Activated CD4-positive, alpha-beta T cell treated with anti-CD3 and anti-CD28 coated beads, Interleukin-2, amount 50 U/mL, for 24 hours (primary cell): ENCODE results near the gene FSHR.

Experiments
- DNase-seq, 2 donors: peaks; one replicate each; pipeline ENCODE4 v3.0.0-alpha.2; 2020; ENCODE audit warnings: low read depth in 1 of 2, low spot score in 1 of 2

Gene FSHR, protein sequence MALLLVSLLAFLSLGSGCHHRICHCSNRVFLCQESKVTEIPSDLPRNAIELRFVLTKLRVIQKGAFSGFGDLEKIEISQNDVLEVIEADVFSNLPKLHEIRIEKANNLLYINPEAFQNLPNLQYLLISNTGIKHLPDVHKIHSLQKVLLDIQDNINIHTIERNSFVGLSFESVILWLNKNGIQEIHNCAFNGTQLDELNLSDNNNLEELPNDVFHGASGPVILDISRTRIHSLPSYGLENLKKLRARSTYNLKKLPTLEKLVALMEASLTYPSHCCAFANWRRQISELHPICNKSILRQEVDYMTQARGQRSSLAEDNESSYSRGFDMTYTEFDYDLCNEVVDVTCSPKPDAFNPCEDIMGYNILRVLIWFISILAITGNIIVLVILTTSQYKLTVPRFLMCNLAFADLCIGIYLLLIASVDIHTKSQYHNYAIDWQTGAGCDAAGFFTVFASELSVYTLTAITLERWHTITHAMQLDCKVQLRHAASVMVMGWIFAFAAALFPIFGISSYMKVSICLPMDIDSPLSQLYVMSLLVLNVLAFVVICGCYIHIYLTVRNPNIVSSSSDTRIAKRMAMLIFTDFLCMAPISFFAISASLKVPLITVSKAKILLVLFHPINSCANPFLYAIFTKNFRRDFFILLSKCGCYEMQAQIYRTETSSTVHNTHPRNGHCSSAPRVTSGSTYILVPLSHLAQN

DNA sequence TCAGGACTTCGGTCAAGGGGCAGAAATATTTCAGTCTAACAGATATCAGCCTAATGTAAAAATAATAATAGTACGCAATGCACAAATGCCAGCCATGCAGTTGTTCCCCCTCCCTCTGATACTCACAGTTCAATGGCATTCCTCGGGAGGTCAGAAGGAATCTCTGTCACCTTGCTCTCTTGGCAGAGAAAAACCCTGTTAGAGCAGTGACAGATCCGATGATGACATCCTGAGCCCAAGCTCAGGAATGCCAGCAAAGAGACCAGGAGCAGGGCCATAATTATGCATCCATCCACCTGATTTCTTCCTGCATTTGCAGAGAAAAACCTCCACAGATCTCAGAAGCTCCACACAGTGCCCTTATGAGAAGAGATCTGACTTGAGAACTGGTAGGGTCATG is at the start of gene FSHR:
TSS of gene FSHR (minus strand) at position 376 of the 400 bp plus-strand sequence. CDS start at position 278, 98 bp downstream.
- DNase-seq = no peak

DNA sequence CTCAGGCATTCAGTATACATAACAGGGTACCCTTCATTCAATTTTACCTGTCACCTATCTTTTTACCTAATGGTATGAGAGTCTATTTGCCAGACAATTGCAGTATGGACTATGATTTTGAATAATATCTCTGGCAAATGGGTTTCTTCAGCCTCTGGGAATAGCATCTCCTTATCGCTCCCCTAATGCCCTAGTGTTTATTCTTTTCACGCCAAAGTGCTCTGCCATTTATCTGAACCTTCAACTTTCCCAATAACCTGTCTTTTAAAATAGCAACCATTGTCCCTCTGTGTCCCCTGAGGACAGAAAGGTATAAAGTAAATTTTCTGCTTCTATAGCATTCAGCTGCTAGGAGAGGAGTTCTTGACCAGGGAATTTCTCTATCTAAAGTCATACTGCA is 45.0 kb upstream of the FSHR start:
- no peak for DNase-seq

DNA sequence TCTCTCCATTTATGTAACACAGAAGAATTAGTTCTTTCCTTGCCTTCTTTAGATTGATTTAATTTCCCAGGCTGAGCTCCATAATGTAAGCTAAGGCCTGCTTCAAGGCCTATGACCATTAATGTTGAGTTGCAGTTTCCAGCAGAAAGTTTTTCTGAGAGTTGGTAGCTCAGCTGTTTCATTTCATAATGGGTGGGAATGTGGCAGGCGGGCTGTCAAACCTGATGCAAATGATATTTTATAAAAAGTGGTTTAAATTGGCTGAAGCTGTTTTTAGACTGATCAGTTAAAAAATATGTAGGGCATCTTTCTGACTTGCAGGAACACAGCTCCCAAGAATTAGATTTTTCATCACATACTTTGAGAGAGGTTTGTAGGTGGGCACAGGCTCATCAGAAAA is 40.4 kb upstream of the FSHR start:
- no peak for DNase-seq

DNA sequence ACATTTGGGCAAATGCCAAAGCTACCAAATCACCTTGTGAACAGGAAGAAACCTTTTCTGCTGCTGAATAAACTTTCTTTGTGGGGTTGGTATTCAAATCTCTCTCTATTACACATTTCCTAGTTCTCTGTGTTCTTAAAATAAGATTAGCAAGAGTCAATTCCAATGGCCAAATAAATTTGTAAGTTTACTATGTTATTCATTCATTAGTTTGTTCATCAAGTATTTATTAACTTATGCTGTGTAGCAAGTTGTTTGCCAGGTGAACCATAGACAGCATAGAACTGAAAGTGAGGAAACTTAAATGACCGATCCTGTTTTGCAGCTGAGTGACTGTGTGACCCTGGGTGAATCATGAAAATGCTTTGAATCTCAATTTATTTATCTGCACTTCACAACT is 37.7 kb upstream of the FSHR start:
- DNase-seq = no peak

DNA sequence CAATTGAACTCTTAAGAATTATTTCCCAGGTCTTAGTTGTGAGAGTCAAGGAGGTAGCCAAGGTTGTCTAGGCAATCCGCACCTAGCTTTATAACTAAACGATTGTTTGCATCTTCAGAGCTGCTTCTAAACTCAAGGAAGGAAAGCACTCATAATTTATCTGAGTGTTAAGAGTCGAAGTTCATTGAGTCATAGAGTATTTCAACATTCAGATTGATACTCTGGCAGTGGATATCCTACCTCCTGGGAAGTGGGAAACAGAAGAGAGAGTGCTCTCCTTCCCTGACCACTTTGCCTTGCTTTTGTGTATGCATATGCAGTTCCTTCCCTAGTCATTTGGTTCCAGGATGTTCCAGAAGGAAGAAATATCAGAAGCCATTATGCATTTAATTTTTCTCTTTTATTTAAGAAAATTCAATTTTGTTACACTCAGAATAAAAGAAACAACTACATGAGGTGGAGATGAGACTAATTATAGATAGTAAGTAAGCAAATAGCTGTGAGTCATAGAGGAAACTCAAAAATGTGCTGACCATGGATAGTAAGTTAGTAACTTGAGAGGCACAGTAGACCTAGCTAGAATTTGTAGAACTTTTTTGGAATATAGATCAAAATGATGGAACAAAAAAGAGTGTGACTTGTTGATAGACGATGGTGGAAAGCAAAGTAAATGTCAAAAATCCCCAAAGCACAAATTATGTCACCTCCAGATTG is 35.4 kb upstream of the FSHR start:
- DNase-seq = no peak

DNA sequence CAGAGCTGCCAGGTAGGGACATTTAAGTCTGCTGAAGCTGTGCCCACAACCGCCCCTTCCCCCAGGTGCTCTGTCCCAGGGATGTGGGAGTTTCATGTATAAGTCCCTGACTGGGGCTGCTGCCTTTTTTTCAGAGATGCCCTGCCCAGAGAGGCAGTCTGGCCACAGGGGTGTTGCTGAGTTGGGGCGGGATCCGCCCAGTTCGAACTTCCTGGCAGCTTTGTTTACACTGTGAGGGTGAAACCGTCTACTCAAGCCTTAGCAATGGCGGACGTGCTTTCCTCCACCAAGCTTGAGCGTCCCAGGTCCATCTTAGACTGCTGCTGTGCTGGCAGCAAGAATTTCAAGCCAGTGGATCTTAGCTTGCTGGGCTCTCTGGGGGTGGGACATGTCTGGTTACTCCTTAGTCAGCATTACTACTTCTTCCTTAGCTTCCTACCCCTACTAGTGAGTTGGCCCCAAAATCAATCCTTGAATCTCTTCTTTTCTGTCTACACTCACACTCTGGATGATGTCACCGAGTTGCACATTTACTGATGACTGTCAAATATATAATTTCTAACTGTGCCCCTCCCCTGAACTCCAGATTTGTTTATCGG is 31.8 kb upstream of the FSHR start:
- DNase-seq = no peak

DNA sequence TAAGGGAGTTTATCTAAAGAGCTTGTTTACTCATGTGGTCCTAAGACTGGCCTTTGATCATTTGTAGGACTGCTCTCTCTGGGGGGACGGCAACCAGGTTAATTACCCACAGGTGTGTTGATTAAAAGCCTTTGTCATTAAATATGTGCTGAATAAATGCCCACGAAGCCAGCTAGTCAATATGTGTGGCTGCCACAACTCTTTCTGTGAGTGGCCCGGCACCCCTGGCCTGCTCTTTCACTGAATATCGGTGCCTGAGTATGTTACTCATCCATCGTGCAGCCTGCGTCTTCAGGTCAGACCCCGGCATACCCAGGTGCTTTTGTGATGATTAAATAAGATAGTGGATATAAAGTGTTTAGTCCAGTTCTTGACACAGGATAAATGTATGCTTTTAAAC is 24.3 kb upstream of the FSHR start:
- no peak for DNase-seq

DNA sequence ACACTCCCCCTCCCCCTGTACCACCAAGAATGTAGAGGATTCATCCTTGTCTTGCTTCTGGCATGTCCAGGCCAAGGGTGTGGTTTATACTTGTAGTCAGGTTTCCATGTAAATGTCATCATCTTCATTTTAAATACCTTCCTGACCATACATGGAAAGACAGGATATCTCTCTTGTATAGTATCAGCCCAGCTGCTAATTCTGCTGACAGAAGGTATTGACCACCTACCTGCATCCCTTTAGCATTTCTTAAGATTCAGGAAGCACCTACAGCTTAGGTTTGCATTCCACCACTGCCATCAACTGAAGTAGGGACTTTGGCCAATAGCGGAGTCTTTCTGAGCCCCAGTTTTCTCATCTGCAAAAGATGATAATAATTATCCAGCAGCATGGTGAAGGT is 22.9 kb upstream of the FSHR start:
- no peak for DNase-seq

DNA sequence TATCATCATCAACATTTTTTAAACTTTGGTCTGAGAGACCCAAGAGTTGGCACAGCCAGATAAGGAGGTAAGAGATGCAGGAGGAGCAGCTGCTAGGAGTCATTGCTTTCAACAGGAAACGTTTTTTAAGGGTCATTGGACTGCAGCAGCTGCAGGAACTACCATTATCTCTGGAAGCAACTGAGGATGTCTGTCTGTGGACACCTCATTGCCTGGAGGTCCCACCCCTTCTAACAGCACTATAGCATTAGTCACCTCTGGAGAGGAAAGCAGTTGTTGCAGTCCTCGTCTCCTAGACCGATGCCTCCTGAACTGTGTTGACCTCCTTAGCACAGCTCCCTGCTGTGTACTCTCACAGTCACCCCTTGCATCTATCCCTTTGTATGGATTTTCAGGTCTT is 21.5 kb upstream of the FSHR start:
- no peak for DNase-seq

DNA sequence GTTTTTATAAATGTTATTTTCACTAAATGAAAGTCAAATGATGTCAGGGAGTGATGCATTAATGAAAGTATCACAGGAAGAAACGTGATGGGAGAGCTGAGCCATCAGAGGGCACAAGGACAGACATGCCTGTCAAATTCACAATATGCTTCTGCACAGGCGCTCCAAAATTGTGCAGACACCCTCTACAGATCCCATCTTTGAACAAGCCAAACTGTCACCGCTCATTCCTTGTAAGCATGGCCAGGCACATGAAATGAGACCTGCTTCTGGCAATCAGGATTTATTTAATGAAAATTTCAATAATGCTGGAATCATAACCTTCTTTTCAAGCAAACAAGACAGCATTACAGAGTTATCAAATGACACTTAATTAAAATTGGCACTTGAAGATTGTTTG is 20.4 kb upstream of the FSHR start:
- DNase-seq = no peak

DNA sequence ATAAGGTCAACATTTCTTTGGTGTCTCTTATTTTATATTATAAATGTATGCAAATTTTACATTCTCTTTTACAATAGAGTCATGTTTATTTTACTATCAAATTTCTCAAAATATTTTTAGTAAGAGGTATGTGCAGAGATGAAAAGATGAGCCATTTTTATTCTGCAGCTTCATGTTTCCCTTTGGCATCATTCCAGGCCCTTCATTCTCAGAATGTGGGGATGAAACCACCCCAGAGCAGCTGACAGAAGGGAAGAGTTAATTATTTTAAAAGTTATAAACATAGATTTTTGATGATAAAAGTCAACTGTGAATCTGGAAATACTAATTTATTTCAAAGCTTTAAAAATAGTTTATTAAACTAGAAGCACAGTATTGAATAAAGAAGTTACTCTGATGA is 12.8 kb upstream of the FSHR start:
- DNase-seq = no peak

DNA sequence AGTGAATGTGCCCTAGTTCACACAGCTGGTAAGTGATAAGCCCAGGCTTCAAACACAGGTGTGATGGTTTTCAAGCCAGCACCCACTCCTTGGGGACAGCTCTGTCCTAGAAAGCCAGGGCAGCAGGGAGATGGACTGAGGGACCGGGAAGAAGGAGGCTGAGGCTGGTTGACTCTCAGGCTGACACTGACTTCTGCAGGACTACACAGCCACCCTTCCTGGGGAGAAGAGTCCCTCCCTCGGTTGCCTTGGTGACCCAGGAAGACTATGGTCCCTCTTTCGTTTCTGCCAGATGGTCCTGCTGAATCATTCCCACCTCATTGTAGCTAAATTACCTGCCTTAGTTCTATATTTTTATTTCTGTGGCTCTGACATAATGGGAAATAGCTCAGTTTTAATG is 11.3 kb upstream of the FSHR start:
- no peak for DNase-seq

DNA sequence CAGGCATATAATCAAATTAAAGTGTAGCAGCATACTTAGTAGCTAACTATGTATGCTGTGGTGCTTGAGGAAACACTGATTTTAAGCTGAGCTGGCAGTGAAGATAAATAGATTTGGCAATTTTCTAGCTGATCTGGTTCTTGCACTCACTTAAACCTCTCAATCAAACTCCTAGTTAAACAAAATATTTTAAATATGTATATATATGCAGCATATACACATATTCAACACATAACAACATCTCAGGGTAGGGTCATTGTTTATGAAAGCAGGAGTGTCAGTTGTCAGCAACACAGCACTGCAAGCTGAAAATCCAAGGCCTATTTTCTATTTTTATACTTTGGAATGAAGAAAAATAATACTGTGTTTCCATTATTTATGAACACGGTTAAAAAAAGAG is 10.4 kb upstream of the FSHR start:
- DNase-seq = no peak

DNA sequence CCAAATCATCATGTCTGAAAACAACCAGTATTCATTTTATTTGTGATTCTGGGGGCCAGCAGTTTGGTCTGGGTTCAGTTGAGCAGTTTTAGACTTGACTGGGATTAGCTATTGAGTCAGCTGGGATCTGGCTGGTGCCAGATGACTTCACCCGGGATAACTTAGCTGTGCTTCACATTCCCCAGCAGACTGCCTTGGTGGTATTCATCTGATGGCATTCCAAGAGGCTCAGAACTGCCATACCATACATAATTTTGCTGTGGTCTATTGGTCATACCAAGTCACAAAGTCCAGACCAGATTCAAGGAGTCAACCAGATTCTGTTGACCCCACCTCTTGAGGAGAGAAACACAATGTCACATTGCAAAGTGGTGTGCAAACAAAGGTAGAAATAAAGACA is 7.8 kb upstream of the FSHR start:
- no peak for DNase-seq

DNA sequence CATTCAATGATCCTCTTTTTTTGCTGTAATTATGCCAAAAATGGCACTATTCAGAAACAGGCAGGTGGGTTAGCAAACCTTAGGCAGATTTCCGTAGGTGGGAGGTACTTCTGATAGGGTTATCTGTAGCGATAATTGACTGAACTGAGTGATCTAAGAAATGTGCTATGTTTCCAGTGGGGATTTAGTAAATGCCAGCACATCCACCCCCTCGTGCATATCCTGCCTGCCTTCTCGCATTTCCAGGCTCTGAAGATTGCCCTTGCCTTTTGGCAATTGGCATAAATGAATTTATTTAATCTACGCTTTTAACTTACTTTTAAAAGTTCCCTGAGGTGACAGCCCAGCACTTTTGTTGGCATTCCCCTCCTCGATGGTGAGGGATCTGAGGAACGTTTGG is 576 bp upstream of the FSHR start:
- no peak for DNase-seq

DNA sequence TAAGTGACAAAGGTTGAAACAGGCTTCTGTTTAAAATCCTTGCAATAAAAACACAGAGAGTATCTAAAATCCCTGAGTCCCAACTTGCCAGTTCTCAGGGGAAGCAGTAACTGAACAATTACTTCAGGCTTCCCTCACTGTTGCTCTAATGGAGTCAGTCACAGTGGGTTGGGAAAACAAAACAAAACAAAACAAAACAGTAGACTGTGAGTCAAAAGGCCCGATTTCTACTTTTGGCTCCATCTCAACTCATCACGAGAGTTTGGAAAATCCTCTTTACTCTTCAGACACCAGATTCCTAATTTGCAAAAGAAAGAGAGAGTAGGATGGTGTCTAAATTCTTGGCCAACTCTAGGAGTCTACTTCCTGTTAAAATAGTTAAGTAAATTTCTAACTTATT is 1.1 kb downstream of the FSHR start:
- DNase-seq = no peak

DNA sequence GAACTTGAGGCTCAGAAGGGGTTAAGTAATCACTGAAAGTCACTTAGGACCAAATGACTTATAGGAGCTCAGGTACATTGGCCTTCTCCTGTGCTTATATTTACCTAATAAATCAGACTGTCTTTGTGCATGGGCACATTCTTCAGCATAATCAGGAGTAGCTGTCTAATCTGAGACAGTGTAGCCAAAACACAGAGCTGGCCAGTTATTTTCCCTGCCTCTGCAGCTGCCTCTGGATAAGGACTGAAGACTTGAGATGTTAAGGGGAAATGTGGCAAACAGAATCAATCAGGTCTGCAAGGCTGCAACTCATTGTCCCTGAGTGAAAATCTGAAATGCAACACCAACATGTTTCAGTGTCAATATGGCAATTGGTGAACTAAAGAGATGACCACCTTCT is 1.5 kb downstream of the FSHR start:
- DNase-seq = no peak

DNA sequence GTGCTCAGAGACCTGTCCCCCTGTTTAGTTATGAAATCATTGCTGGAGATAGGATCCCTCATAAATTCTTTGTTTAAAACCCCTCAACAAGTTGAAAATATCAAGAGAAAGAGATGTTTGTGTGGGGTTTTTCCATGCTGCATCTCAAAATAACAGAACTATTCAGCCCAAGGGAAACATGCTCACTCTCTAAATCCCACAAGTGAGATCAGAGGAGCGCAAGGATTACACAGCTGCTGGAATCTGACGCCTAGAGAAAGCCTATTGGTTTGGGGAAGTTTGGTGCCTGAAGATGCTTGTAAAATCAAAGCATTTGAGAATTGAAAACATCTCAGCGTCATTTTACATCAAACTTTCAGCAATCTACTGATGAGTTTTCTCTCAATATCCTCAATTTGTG is 7.9 kb downstream of the FSHR start:
- no peak for DNase-seq

DNA sequence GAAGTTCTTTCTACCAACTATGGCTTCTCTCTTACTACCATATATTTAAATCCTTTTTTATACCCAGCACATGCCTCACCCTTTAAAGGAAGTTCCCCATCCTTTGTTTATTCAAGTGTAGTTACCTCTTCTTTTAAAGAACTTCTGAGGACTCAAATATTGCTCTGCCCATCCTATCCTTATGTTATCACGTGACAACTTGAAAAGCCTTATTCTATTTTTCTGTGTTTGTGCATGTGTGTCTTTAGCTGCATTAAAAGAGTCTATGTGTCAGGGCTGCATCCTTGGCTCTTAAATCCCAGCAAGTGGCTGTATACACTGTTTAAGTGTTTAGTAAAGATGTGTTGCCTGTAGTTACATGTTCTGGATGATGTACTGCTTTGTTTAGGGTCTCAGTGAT is 22.5 kb downstream of the FSHR start:
- DNase-seq = no peak

DNA sequence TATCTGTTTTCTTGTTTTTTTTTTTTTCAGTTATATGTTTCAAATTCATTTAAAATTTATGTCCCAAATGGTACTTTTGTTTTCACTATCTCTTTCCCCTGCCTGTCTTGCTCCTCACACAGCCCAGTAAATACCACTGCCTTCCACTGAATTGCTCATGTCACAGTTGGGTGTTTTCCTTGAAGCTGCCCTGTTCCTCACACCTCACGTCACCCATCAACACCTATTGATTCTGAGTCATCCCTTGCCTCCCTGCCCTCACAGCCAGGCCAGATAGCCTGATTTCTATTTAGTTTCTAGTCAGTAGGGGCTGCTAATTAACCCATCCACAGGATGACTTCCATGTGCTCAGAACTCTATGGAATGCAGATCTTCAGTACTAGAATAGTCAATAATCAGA is 25.3 kb downstream of the FSHR start:
- no peak for DNase-seq

DNA sequence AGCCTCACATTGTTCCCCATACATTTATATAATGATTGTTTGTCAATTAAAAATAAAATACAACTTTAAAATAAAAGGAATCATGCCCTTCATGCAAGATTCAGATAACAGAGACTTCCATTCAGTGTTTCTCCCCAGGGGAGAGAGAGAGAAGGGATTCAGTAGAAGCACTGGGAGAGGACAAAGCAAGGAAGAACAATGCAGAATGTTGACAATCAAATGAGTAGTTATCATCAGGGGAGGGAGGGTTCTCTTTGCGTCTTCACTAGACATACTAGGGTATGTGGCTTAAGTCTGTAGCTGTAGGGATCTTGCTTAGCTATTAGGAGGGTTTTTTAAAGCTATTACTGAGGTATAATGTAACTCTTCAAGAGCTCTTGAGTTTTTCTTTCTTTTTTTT is 30.7 kb downstream of the FSHR start:
- DNase-seq = no peak

DNA sequence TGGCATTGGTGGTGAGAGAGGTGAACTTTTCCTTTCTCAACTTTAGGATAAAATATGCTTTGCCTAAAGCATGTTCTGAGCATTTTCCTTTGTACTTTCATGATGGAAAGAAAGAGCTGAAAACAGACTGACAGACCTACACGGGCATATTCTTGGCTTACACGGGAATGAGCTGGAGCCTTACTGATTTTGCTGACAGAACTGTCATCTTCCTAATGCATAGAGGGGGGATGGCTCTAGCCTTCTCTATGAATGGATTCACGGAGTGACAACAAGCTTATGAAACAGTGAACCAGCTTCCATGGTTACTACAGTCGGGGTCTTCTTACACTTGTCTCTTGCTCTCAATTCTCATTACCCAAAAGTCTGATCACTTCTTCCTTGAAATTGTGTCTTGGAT is 32.2 kb downstream of the FSHR start:
- no peak for DNase-seq
